HG02938 (cell line): ENCODE measurements around the gene ACTL6B.
"Not testable (repeated sequence)": the region's sequence is repeated elsewhere in the genome, so short reads cannot be mapped to it uniquely, and the experiment has no call there.

ENCODE experiments used
- ATAC-seq: cut with Tn5 transposase; IDR thresholded peaks from one replicate; pipeline ENCODE4 v1.9.1; 2021; ENCODE audit warnings: mild to moderate bottlenecking, moderate library complexity; ENCODE audit not compliant: unreplicated experiment

Gene ACTL6B

DNA sequence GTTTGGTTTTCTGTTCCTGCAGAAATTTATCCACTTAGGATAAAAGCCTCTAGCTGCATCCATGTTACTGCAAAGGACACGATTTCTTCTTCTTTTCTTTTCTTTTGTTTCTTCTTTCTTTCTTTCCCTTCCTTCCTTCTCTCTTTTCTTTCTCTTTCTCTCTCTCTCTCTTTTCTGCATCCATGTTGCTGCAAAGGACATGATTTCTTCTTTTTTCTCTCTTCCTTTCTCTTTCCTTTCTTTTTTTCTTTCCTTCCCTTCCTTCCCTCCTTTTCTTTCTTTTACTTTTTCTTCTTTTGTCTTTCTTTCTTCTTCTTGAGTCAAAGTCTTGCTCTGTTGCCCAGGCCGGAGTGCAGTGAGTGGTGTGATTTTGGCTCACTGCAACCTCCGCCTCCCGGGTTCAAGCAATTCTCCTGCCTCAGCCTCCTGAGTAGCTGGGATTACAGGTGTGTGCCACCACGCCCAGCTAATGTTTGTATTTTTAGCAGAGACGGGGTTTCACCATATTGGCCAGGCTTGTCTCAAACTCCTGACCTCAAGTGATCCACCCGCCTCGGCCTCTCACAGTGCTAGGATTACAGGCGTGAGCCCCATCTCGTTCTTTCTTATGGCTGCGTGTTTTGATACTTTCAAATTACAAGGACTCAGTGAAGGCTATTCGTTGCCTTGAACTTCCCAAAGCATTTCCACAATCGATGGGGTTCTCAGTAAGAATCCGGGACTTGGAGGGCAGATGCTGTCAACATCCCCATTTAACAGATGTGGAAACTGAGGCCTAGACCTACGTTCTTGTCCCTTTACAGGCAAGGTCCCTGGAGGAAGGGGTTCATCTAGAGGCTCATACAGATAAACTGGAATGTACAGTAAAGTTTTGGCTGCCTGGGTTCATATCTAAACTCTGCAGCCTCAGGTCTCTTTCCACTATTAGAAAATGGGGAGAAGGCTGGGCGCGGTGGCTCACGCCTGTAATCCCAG, 15.4 kb upstream of the ACTL6B start:
- ATAC-seq: no peak

DNA sequence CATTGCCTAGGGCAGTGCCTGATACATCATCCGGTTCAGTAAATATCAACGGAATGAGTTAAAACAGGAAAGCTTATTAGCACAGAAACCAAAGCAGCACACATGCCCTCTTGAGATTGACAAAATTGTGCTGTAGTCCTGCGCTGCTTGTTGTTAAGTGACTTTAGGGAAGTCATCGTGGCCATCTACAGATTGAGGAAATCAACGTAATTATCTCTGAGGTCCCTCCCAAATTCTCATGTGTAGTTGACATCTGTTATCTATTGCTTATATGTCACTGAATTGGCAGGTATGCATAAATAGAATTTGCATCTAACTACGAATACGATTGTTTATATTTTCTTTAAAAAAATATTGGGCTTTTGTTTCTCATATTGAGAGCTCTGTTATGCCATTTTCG, 13.8 kb upstream of the ACTL6B start:
- no peak for ATAC-seq

DNA sequence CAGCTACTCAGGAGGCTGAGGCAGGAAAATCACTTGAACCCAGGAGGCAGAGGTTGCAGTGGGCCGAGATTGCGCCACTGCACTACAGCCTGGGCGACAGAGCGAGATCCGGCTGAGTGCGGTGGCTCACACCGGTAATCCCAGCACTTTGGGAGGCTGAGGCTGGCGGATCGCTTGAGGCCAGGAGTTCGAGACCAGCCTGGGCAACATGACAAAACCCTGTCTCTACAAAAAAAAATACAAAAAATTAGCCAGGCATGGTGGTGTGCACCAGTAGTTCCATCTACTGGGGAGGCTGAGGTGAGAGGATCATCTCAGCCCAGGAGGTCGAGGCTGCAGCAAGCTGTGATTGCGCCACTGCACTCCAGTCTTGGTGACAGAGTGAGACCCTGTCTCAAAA, 12.9 kb upstream of the ACTL6B start:
- not testable (repeated sequence) for ATAC-seq

DNA sequence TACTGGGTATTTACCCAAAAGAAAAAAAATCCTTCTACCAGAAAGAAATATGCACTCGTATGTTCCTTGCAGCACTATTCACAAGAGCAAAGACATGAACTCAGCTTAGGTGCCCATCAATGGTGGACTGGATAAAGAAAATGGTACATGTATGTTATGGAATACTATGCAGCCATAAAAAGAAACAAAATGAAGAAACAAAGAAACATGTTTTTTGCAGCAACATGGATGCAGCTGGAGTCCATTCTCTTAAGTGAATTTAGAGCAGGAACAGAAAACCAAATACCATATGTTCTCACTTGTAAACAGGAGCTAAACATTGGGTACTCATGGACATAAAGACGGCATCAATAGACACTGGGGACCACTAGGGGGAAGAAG, 11.8 kb upstream of the ACTL6B start:
- ATAC-seq: no peak

GRCh38 chr7:100667331-100668068, 11.3 kb upstream of the ACTL6B start:
- no peak for ATAC-seq

- ATAC-seq: no peak
Observed at GRCh38 chr7:100665168-100665726, 9.0 kb upstream of the ACTL6B start.

DNA sequence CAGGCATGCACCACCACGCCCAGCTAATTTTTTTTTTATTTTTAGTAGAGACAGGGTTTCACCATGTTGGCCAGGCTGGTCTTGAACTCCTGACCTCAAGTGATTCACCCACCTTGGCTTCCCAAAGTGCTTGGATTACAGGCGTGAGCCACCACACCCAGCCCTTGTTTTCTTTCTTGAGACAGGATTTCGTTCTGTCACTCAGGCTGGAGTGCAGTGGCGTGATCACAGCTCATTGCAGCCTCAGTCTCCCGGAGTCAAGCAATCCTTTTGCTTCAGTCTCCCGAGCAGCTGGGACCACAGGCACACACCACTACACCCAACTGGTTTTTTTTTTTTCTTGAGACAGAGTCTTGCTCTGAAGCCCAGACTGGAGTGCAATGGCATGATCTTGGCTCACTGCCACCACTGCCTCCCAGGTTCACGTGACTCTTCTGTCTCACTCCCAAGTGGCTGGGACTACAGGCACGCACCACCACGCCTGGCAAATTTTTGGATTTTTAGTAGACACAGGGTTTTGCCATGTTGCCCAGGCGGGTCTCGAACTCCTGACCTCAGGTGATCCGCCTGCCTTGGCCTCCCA, 6.0 kb upstream of the ACTL6B start:
- ATAC-seq: not testable (repeated sequence)

DNA sequence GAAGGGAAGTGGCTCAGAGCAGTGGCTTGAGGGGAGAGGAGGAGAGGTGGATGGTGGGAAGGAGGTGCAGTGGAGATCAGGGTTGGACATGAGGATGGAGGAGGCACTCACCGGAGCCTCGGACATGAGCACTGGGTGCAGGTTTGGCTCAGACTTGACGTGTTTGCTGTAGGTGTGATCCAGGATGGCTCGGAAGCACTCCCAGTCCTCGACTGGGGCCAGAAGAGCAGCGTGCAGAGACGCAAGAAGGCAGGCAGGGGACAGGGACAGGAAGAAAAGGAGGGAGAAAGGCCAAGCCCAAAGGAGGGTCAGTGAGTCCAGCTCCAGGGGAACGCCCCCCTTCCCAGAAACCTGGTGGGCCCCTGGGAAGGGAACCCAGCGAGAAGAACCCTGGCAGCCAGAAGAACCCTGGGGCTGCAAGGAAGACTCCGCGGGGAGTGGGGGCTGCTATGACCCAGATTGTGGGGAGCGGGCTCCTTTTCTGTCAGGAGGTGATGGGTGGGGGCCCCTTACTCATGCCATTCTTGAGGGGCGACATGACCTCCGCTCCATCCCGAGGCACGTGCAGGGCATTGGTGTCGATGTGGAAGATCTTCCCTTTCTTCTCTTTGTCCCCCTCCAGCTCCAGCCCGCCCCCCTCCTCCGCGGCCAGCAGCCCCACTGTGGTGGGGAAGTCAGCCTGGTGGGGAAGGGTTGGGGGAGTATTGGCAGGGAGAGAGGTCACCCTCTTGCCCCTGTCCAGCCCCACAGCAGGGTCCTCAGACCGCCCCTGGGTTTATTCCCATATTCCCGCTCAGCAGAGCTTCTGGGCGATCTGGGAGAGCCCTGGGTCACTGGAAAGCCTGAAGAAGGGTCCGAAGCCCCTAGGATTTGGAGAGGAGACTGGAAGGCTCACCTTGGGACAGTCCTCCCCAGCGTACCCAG, 1.1 kb downstream of the ACTL6B start:
- no peak for ATAC-seq

- ATAC-seq: no peak
Observed at GRCh38 chr7:100649826-100650565, 6.3 kb downstream of the ACTL6B start.

GRCh38 chr7:100642534-100642907, 13.7 kb downstream of the ACTL6B start:
- ATAC-seq: no peak

DNA sequence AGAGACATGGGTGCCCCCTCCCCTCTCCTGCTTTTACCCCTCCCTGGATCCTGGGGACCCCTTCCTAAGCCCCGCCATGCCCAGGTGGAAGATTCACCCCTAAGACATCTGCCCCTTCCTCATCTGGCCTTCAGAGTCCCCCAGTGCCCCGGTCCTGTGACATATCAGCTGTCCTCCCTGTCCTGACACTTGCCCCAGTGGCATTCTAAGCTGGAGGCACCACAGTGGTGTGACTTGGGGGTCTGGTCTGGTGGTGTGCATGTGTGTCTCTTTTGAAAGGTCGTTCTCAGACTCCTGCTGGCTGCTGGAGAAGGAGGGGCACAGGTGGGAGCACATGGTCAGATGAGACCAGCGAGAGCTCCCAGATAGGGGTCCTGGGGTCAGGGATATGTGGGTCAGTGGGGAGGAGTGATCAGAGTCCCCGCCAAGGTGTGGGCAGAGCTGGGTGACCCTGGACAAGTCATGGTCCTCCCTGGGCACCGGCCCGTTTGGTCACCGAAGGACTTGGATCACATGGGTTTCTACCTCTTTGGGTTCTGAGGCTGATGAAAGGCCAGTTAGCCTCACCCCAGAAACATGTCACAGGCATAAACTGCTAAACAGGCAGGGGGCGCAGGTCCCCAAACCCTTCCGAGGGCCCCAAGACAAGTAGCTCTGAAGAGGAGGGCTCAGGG, 14.3 kb downstream of the ACTL6B start:
- ATAC-seq: no peak

GRCh38 chr7:100641463-100641859, 14.8 kb downstream of the ACTL6B start, which contains the start of gene TFR2:
TSS of gene TFR2 (minus strand) at chr7:100641552. CDS start at chr7:100641509, 43 bp downstream.
- ATAC-seq: no peak

- no peak for ATAC-seq
Observed at GRCh38 chr7:100640517-100641440, 15.5 kb downstream of the ACTL6B start.

GRCh38 chr7:100639995-100640516, 16.2 kb downstream of the ACTL6B start:
- no peak for ATAC-seq

DNA sequence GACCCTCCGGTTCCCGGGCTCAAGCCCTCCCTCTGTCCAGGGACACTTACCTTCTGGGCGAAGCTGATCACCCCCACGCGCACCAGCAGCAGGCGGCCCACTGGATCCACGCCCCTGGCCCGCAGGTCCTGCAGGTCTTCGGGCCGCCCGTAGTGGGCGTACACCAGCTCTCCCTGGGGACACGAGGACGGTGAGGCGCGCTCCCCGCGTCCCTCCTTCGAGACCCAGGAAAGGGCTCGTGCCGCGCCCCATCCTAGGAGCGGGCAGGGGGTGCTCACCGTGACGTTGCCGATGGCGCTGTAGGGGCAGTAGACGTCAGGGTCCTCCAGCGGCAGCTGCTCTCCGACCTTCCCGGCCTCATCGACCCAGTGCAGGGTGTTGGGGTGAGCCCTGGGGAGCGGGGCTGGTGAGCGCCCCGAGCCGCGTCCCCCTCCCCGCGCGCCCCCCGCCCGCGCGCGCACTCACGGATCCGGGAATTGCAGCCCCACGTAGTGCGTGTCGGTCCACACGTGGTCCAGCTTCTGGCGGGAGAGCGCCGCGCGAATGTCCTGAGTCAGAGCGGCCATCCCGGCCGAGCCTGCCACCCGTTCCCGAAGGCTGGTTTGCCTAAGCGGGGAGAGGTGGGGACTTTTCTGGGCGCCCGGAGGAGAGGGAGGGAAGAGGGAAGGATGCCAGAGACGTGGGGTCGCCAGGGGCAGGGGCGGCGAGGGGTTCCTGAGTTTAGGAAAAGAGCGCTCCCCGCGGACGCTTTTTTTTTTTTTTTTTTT, 23.1 kb downstream of the ACTL6B start:
- ATAC-seq: no peak

GRCh38 chr7:100630066-100630465, 26.2 kb downstream of the ACTL6B start:
- ATAC-seq: no peak
